ENCODE data around the gene PRKG1.
"Not testable (repeated sequence)": the region's sequence is repeated elsewhere in the genome, so short reads cannot be mapped to it uniquely, and the experiment has no call there.

Gene PRKG1

GRCh38 chr10:51119441-51119840 is 45.2 kb downstream of the PRKG1 start:
- DNase-seq = no peak

GRCh38 chr10:51121861-51122260 is 47.6 kb downstream of the PRKG1 start:
- DNase-seq = no peak

- DNase-seq = no peak
Observed at GRCh38 chr10:51124852-51125251, 50.6 kb downstream of the PRKG1 start.

GRCh38 chr10:51125518-51125917 is 51.2 kb downstream of the PRKG1 start:
- no peak for DNase-seq

GRCh38 chr10:51129946-51130544 is 55.8 kb downstream of the PRKG1 start:
- DNase-seq = no peak

GRCh38 chr10:51137756-51138529 is 63.7 kb downstream of the PRKG1 start:
- no peak for DNase-seq

- DNase-seq = no peak
Observed at GRCh38 chr10:51139176-51139575, 64.9 kb downstream of the PRKG1 start.

- DNase-seq = no peak
Observed at GRCh38 chr10:51141010-51141409, 66.7 kb downstream of the PRKG1 start.

- DNase-seq = no peak
Observed at GRCh38 chr10:51144161-51144781, 70.0 kb downstream of the PRKG1 start.

- DNase-seq = no peak
Observed at GRCh38 chr10:51145375-51145774, 71.1 kb downstream of the PRKG1 start.

GRCh38 chr10:51147644-51148399 is 73.5 kb downstream of the PRKG1 start:
- DNase-seq = no peak

- DNase-seq = no peak
Observed at GRCh38 chr10:51156926-51157325, 82.6 kb downstream of the PRKG1 start.

- DNase-seq = no peak
Observed at GRCh38 chr10:51158832-51159231, 84.5 kb downstream of the PRKG1 start.

GRCh38 chr10:51159841-51160240 is 85.6 kb downstream of the PRKG1 start:
- DNase-seq = no peak

- DNase-seq = no peak
Observed at GRCh38 chr10:51162002-51162401, 87.7 kb downstream of the PRKG1 start.

GRCh38 chr10:51163380-51164049 is 89.2 kb downstream of the PRKG1 start:
- DNase-seq = not testable (repeated sequence)

GRCh38 chr10:51168086-51168815 is 94.0 kb downstream of the PRKG1 start:
- DNase-seq = no peak

- no peak for DNase-seq
Observed at GRCh38 chr10:51169111-51169510, 94.8 kb downstream of the PRKG1 start.

GRCh38 chr10:51170518-51171245 is 96.4 kb downstream of the PRKG1 start:
- DNase-seq = no peak

- DNase-seq = no peak
Observed at GRCh38 chr10:51171946-51172345, 97.7 kb downstream of the PRKG1 start.

GRCh38 chr10:51176976-51177695 is 102.8 kb downstream of the PRKG1 start:
- DNase-seq = no peak

Data from stimulated activated CD4-positive, alpha-beta T cell treated with anti-CD3 and anti-CD28 coated beads, Interleukin-15, amount 100 ng/mL, for 24 hours (primary cell).